Panc1 (cell line): Measurements from ENCODE around the gene TNFRSF1B.

Experiments
- POLR2AphosphoS5 ChIP-seq: IDR thresholded peaks from 2 replicates; pipeline ENCODE4 v1.6.1; 2012; ENCODE audit warnings: mild to moderate bottlenecking, low read depth, low read length, moderate library complexity
- TCF7L2 ChIP-seq: IDR thresholded peaks from 2 replicates; pipeline ENCODE4 v1.6.1; 2011; ENCODE audit warnings: mild to moderate bottlenecking, low read depth, low read length, inconsistent platforms
- TF ChIP-seq, protein P1 (sequence below): fragments of 450-650 bp; IDR thresholded peaks from 2 replicates; pipeline ENCODE4 v1.5.1; 2017; ENCODE audit warnings: mild to moderate bottlenecking
- TF ChIP-seq, protein P2 (sequence below), 2 experiments: IDR thresholded peaks; 2 replicates each; pipeline ENCODE4 v1.6.1; 2011 to 2012; ENCODE audit warnings: low read depth in 2 of 2, control low read depth in 1 of 2, low read length in 1 of 2, mild to moderate bottlenecking in 1 of 2, moderate library complexity in 1 of 2; ENCODE audit not compliant: insufficient read depth in 1 of 2

DNA sequence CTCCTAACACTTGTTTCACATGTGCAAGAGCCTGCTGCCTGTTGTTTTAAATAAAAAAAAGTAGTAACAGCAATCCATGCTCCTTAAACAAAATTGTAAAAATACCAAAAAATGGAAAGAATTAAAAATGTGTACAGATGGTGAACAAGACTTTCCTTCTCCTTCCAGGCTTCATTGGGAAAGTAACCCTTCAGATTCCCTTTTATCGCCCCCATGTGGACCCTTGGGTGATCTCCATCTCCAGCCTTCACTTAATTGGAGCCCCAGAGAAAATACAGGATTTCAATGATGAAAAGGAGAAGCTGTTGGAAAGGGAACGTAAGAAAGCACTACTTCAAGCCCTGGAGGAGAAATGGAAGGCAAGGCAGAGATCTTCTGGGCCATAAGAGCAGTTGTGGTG, 77.3 kb downstream of the TNFRSF1B start:
- TF ChIP-seq, protein P1, sequence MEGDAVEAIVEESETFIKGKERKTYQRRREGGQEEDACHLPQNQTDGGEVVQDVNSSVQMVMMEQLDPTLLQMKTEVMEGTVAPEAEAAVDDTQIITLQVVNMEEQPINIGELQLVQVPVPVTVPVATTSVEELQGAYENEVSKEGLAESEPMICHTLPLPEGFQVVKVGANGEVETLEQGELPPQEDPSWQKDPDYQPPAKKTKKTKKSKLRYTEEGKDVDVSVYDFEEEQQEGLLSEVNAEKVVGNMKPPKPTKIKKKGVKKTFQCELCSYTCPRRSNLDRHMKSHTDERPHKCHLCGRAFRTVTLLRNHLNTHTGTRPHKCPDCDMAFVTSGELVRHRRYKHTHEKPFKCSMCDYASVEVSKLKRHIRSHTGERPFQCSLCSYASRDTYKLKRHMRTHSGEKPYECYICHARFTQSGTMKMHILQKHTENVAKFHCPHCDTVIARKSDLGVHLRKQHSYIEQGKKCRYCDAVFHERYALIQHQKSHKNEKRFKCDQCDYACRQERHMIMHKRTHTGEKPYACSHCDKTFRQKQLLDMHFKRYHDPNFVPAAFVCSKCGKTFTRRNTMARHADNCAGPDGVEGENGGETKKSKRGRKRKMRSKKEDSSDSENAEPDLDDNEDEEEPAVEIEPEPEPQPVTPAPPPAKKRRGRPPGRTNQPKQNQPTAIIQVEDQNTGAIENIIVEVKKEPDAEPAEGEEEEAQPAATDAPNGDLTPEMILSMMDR, result peak; percentile 63
- no peak for TF ChIP-seq TCF7L2
- TF ChIP-seq, protein P2, sequence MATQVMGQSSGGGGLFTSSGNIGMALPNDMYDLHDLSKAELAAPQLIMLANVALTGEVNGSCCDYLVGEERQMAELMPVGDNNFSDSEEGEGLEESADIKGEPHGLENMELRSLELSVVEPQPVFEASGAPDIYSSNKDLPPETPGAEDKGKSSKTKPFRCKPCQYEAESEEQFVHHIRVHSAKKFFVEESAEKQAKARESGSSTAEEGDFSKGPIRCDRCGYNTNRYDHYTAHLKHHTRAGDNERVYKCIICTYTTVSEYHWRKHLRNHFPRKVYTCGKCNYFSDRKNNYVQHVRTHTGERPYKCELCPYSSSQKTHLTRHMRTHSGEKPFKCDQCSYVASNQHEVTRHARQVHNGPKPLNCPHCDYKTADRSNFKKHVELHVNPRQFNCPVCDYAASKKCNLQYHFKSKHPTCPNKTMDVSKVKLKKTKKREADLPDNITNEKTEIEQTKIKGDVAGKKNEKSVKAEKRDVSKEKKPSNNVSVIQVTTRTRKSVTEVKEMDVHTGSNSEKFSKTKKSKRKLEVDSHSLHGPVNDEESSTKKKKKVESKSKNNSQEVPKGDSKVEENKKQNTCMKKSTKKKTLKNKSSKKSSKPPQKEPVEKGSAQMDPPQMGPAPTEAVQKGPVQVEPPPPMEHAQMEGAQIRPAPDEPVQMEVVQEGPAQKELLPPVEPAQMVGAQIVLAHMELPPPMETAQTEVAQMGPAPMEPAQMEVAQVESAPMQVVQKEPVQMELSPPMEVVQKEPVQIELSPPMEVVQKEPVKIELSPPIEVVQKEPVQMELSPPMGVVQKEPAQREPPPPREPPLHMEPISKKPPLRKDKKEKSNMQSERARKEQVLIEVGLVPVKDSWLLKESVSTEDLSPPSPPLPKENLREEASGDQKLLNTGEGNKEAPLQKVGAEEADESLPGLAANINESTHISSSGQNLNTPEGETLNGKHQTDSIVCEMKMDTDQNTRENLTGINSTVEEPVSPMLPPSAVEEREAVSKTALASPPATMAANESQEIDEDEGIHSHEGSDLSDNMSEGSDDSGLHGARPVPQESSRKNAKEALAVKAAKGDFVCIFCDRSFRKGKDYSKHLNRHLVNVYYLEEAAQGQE (IDR thresholded peaks at IDR 0.05; ENCODE audit: insufficient read depth in 1 of 2, low read depth in 2 of 2, low read length in 1 of 2), result no peak
- TF ChIP-seq POLR2AphosphoS5, result no peak
